HG03280 (cell line): Measurements from ENCODE around the gene MON1A.

Experiments used
- ATAC-seq: cut with Tn5 transposase; IDR thresholded peaks from one replicate; pipeline ENCODE4 v1.9.1; 2021; ENCODE audit warnings: mild to moderate bottlenecking, moderate library complexity; ENCODE audit not compliant: unreplicated experiment

The MON1A gene

GRCh38 chr3:49896345-49896744, 33.3 kb downstream of the MON1A start:
- ATAC-seq: no peak

- ATAC-seq: no peak
Observed at GRCh38 chr3:49895791-49896190, 33.8 kb downstream of the MON1A start.

- ATAC-seq: no peak
Observed at GRCh38 chr3:49889296-49889695, 40.3 kb downstream of the MON1A start.

GRCh38 chr3:49886922-49887265, 42.7 kb downstream of the MON1A start:
- no peak for ATAC-seq

- ATAC-seq: no peak
Observed at GRCh38 chr3:49883998-49884397, 45.6 kb downstream of the MON1A start.

GRCh38 chr3:49882166-49882565, 47.4 kb downstream of the MON1A start:
- ATAC-seq: no peak

GRCh38 chr3:49880581-49881315, 48.9 kb downstream of the MON1A start:
- ATAC-seq: no peak

- no peak for ATAC-seq
Observed at GRCh38 chr3:49879721-49880120, 49.9 kb downstream of the MON1A start.

GRCh38 chr3:49878686-49879085, 50.9 kb downstream of the MON1A start:
- ATAC-seq: no peak

- no peak for ATAC-seq
Observed at GRCh38 chr3:49877716-49878115, 51.9 kb downstream of the MON1A start.

- ATAC-seq: no peak
Observed at GRCh38 chr3:49876567-49876966, 53.0 kb downstream of the MON1A start.

GRCh38 chr3:49873623-49874022, 56.0 kb downstream of the MON1A start:
- no peak for ATAC-seq

- ATAC-seq: no peak
Observed at GRCh38 chr3:49872801-49873281, 56.8 kb downstream of the MON1A start.

GRCh38 chr3:49871531-49872153, 58.0 kb downstream of the MON1A start:
- ATAC-seq: no peak

GRCh38 chr3:49869525-49870126, 60.0 kb downstream of the MON1A start, which contains the start of gene CAMKV:
CAMKV (minus strand) TSS chr3:49869906; CDS start chr3:49862388, 7,518 bp downstream.
- no peak for ATAC-seq

- no peak for ATAC-seq
Observed at GRCh38 chr3:49868862-49869466, 60.6 kb downstream of the MON1A start.

- no peak for ATAC-seq
Observed at GRCh38 chr3:49867871-49868321, 61.7 kb downstream of the MON1A start.

- no peak for ATAC-seq
Observed at GRCh38 chr3:49867400-49867799, 62.2 kb downstream of the MON1A start.

GRCh38 chr3:49865198-49865784, 64.3 kb downstream of the MON1A start:
- no peak for ATAC-seq

- no peak for ATAC-seq
Observed at GRCh38 chr3:49864505-49864904, 65.1 kb downstream of the MON1A start.
